GM19238 (cell line): ENCODE results near the gene NBEA.

Experiments
- DNase-seq: peaks from one replicate; pipeline ENCODE4 v3.0.0; 2011; ENCODE audit warnings: low spot score; ENCODE audit not compliant: insufficient read length

The NBEA gene

DNA sequence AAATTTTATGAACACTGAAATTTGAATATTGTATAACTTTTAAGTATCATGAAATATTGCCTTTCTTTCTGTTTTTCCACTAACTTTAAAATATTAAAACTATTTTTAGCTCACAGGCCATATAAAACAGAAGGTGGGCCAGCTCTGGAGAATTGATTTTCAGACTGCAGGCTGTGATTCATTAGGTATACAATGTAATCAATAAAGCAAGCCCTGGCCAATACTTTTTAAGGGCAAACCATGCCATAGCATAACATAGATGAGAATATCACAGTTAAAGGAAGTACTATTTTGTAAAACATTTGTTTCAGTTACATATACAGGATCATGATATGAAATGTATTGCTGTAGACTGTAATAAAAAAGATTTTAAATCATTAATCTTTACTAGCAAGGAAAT, 336.8 kb downstream of the NBEA start:
- DNase-seq, result no peak

DNA sequence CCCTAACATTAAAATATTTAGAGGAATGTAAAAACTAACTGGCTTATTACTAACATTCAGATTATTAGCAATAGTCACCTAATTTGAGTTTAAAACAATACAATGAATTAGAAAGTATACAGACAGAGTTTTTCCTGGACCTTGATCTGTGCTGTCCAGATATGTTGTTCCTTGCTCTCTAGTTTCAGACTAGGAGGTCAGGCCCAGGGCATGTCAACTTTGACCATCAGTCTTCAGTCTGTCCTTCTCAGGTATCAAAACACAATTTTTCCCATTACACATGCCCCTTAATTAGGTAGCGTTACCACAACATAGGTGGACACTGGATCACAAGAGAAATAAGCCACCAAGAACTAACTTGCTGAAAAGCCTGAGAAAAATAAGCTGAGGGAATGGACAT, 337.4 kb downstream of the NBEA start:
- DNase-seq, result no peak

- DNase-seq, result no peak
Observed at GRCh38 chr13:35283856-35284255, 341.8 kb downstream of the NBEA start.

GRCh38 chr13:35285677-35286076, 343.6 kb downstream of the NBEA start:
- no peak for DNase-seq

- DNase-seq, result no peak
Observed at GRCh38 chr13:35292329-35292728, 350.3 kb downstream of the NBEA start.

- no peak for DNase-seq
Observed at GRCh38 chr13:35293579-35294226, 351.6 kb downstream of the NBEA start.

GRCh38 chr13:35309706-35310105, 367.6 kb downstream of the NBEA start:
- DNase-seq, result no peak

- no peak for DNase-seq
Observed at GRCh38 chr13:35332134-35332533, 390.1 kb downstream of the NBEA start.

DNA sequence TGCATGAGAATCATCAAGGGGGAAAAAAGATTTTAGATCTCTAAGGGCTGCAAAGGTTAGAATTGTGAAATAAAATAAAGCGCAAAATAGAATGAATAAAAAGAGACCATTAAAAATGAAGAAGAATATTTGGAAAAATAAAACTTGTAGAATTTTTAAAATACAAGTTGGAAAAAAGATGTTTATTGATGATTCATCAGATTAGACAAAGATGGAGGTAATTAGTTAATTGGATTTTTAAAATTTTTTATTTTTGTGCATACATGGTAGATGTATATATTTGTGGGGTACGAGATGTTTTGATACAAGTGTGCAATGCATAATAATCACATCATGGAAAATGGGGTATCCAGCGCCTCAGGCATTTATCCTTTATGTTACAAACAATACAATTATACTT, 391.1 kb downstream of the NBEA start:
- DNase-seq, result no peak

DNA sequence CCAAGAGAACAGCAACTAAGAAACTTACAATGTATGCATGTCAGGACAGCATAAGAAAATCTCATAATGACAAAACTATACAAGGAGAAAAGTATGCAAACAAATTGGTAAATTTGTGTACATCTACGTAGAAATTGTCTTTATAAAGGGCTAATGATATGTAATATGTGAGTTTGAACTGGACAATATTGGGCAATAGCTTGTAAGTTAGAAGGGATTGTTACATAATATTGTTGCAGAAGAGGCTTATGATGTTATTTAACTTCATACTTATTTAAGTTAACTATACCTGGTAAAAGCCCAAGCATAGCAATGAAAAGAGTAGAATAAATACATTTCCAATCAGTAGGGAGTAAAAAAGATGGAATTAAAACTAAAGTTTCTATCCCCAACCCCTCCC, 400.4 kb downstream of the NBEA start:
- DNase-seq, result no peak

- DNase-seq, result no peak
Observed at GRCh38 chr13:35343417-35343816, 401.3 kb downstream of the NBEA start.

GRCh38 chr13:35345992-35346391, 403.9 kb downstream of the NBEA start:
- DNase-seq, result no peak

- no peak for DNase-seq
Observed at GRCh38 chr13:35346494-35346893, 404.4 kb downstream of the NBEA start.

- DNase-seq, result no peak
Observed at GRCh38 chr13:35347679-35348205, 405.7 kb downstream of the NBEA start.

- no peak for DNase-seq
Observed at GRCh38 chr13:35349052-35349451, 407.0 kb downstream of the NBEA start.

DNA sequence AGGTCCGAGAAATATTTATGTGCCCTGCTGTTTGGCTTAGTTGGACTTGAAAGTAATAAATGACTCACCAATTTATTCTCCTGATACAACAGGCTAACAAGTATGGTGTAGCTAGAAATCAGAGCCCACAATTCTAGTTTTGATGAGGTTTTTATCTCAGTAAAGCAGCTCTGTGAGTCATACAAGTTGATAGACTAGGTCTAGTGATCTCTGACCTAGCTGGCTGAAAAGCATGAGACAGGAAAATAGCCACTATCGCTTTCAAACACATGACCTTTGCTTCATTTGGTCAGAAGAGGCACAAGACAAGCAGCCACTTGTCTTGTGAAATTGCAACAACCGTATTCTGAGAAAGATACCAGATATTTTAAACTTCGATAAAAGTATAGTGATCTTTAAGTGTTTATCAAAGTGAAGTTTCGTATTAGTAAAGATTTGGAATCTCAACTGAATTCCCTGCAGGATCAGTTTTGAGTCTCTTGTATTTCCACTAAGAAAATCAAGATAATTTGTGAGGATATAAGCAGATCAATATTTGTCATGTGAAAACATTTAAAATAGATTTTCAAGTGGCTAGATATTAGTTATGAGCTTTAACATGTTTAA, 407.7 kb downstream of the NBEA start:
- DNase-seq, result no peak

DNA sequence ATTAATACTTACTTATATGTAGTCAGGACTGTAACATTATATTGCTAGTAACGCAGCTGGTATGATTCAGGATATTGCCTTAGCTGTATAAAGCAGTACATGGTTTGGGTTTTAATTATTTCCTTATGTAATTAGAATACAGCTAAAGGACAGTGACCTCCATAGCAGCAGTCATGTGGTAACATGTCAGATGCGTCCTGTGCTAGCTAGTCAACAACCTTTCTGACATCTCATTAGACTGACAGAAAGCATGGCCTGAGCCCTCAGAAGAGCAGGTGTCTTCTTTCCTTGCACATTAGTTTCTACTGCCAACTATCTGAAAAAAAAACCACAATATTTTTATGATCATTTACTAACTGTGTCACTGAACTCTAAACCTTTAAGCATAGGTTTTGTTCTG, 412.2 kb downstream of the NBEA start:
- DNase-seq, result no peak

GRCh38 chr13:35354882-35355281, 412.8 kb downstream of the NBEA start:
- DNase-seq, result no peak

GRCh38 chr13:35356572-35356971, 414.5 kb downstream of the NBEA start:
- no peak for DNase-seq

DNA sequence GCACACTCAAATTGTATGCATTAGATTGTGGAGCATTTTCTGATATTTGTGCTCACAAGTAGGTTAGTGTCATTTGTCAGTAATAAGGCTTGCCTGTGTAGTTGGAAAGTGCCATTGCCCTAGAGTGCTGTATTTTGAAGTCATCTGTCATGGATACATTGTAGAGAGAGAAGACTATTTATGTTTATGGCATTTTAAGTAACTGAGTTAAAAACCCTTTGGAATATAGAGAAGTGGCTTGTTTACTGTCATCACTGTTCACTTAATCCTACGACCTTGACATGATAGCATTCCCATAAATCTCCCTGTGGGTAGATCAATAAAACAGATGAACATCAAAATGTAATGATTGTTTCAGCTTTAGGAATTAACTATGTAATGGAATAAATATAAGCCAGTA, 423.8 kb downstream of the NBEA start:
- DNase-seq, result no peak

- no peak for DNase-seq
Observed at GRCh38 chr13:35367586-35367985, 425.5 kb downstream of the NBEA start.

- no peak for DNase-seq
Observed at GRCh38 chr13:35378939-35379338, 436.9 kb downstream of the NBEA start.

DNA sequence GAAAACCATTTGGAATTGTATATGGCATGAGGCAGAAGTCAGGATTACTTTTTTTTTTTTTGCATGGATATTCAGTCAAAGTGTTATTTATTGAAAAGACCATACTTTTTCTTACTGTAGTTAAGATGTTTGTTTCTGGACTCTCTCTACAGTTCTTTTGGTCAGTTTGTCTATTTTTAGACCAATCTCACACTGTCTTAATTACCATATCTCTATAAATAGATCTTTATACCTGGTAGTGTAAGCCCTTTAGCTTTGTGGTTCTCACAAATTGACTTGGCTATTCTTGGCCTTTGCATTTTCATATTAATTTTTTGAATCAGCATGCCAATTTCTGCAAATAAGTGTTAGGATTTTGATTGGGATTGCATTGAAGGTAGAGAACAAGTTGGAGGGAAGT, 437.6 kb downstream of the NBEA start:
- no peak for DNase-seq
